Activated T-cell treated with anti-CD3 and anti-CD28 coated beads for 48 hours (primary cell): ENCODE measurements around the gene DDIT4.
"Not testable (repeated sequence)": the region's sequence is repeated elsewhere in the genome, so short reads cannot be mapped to it uniquely, and the experiment has no call there.

Experiments
- DNase-seq: peaks from one replicate; pipeline ENCODE4 v3.0.0-alpha.2; 2020; ENCODE audit warnings: low read depth

The DDIT4 gene

GRCh38 chr10:72249176-72249862 lies 24.4 kb upstream of the DDIT4 start:
- not testable (repeated sequence) for DNase-seq

- no peak for DNase-seq
These were observed 23.1 kb upstream of the DDIT4 start for GRCh38 chr10:72250666-72251065.

GRCh38 chr10:72251635-72252034 lies 22.1 kb upstream of the DDIT4 start:
- no peak for DNase-seq

GRCh38 chr10:72252972-72253371 lies 20.8 kb upstream of the DDIT4 start:
- no peak for DNase-seq

GRCh38 chr10:72253578-72253977 lies 20.1 kb upstream of the DDIT4 start:
- no peak for DNase-seq

- no peak for DNase-seq
These were observed 18.7 kb upstream of the DDIT4 start for GRCh38 chr10:72254813-72255568.

GRCh38 chr10:72255977-72256729 lies 17.6 kb upstream of the DDIT4 start:
- no peak for DNase-seq

GRCh38 chr10:72257051-72257892 lies 16.5 kb upstream of the DDIT4 start:
- no peak for DNase-seq

GRCh38 chr10:72258617-72259016 lies 15.1 kb upstream of the DDIT4 start:
- no peak for DNase-seq

GRCh38 chr10:72259491-72260238 lies 14.1 kb upstream of the DDIT4 start:
- DNase-seq: no peak

- peak; percentile 92 for DNase-seq
These were observed 13.3 kb upstream of the DDIT4 start for GRCh38 chr10:72260239-72260975.

GRCh38 chr10:72260976-72261783 lies 12.5 kb upstream of the DDIT4 start:
- peak; percentile 59 for DNase-seq

GRCh38 chr10:72261784-72262404 lies 11.8 kb upstream of the DDIT4 start:
- no peak for DNase-seq

GRCh38 chr10:72263613-72264241 lies 10.0 kb upstream of the DDIT4 start:
- no peak for DNase-seq

- DNase-seq: no peak
These were observed 9.2 kb upstream of the DDIT4 start for GRCh38 chr10:72264536-72264935.

GRCh38 chr10:72265508-72265907 lies 8.2 kb upstream of the DDIT4 start:
- no peak for DNase-seq

GRCh38 chr10:72265990-72266865 lies 7.5 kb upstream of the DDIT4 start:
- no peak for DNase-seq

GRCh38 chr10:72267381-72267780 lies 6.3 kb upstream of the DDIT4 start:
- DNase-seq: no peak
